Prostate gland (tissue), 1 donor: Measurements from ENCODE around the gene PRLHR.

Experiments used
- POLR2A ChIP-seq: fragments of 450-650 bp; IDR thresholded peaks from one replicate; pipeline ENCODE4 v1.6.1; 2016; ENCODE audit warnings: antibody characterized with exemption, mild to moderate bottlenecking
- POLR2AphosphoS5 ChIP-seq: sonication (generic); formaldehyde crosslinking; IDR thresholded peaks from one replicate; pipeline ENCODE4 v1.6.1; 2017; ENCODE audit warnings: antibody characterized with exemption

DNA sequence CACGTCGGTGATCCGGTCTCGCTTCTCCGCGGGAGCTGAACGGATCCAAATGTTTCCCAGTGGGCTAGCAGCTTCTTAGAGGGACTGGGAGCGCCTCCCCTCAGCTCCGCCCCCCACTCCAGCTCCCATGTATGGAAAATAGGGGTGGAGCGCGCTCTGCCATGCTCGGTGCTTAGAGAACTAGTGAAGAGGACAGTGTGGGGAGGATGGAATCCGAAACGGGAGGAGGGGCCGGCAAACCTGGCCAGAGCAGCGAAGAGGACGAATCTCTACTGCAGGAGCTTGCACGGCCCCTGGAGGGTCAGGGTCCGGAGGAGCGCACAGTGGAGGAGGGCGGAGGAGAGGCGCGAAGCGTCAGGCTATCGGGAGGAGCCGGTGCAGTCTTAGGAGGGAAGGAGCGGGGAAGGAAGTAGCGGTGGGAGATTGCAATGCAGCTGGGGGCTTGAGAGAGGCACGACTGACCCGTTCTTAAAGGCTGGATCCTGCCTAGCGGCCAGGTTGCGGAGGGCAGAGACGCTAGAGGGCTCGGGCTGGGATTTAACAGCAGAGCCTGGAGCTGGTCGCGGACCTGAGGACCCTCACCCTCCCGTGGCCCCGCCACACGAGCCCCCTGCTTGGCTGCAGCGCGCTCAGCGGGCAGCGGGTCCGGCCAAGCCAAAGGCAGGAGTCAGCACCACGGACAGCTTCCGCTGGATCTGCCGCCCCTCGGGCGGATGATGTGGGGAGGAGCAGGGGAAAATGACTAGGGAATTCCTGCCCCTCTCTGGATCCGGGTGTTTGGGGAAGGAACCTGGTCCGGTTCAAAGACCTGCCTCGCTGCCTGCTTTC lies at the start of gene PRLHR:
- TF ChIP-seq POLR2AphosphoS5 (no peak), POLR2A (no peak)
